SH-SY5Y (cell line): ENCODE results near the gene LPIN3.

Experiments
- GATA2 ChIP-seq: IDR thresholded peaks from 2 replicates; pipeline ENCODE4 v1.6.1; 2011; ENCODE audit warnings: mild to moderate bottlenecking, low read depth, low read length
- GATA3 ChIP-seq: IDR thresholded peaks from 2 replicates; pipeline ENCODE4 v1.6.1; 2011; ENCODE audit warnings: low read depth, mild to moderate bottlenecking, low read length, moderate library complexity

GRCh38 chr20:41367393-41367695 is 26.7 kb downstream of the LPIN3 start:
- TF ChIP-seq GATA3 = no peak
- no peak for TF ChIP-seq GATA2
